ENCODE results near the gene NTF3.
A peak's percentile ranks its signal among the peaks of the same experiment; 100 is the strongest.

The NTF3 gene

GRCh38 chr12:5403411-5403810 lies 28.5 kb upstream of the NTF3 start:
- Histone ChIP-seq H3K4me1 (ENCODE audit: control insufficient read depth, insufficient read depth, low read length) (no peaks in the 10 kb centered on the region), H3K4me3 (ENCODE audit: low read length) (no peak overlapping the region), H3K36me3 (ENCODE audit: control insufficient read depth, insufficient read depth, low read length, severe bottlenecking) (no peaks in the 10 kb centered on the region), H3K9me3 (ENCODE audit: control insufficient read depth, low read length) (no peaks in the 10 kb centered on the region), H3K27me3 (replicated peaks; ENCODE audit: control insufficient read depth, insufficient read depth, low read length) (peaks cover 32% of the 10 kb centered on the region), H3K9ac (ENCODE audit: low read length) (no peak overlapping the region)
- DNase-seq (ENCODE audit: low read depth): no peak

DNA sequence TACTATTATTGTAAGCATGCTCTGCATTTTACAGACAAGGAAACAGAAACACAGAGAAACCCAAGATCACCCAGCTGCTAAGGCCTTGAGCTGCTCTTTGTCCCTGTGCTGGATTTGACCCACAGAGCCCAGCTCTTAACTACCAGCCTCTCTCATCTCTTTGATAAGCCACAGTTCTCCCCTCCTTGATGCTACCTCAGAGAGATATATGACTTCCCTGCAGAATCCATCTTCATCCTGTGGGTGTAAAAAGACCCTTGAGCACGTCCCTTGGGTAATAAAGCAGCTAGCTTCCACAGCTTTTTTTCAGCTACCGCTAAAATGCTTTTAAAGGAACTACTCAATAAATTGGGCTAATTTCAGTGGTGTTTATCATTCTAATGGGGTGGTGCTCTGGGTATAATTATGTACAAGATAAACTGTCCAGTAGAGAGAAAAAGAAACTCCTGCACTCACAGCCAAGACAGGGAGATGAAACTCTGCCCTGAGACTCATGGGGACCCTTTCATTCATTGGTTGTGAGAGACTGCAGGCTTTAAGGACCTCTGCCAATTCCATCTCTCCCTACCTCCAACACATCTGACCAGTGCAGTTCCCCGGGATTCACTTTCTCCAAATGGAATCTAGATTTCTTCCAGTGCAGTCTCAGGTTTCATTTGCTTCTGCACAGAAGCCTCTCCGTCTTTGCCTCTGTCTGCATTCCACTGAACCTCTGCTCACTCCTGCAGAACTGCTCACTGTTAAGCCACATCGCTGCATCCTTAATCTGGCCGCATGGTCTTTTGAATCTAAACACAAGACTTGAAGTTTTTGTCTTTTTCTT lies 24.7 kb upstream of the NTF3 start:
- Histone ChIP-seq H3K4me3 (ENCODE audit: low read length) (no peak overlapping the region), H3K9me3 (ENCODE audit: control insufficient read depth, low read length) (peaks cover 12% of the 10 kb centered on the region), H3K36me3 (ENCODE audit: control insufficient read depth, insufficient read depth, low read length, severe bottlenecking) (no peaks in the 10 kb centered on the region), H3K27me3 (replicated peaks; ENCODE audit: control insufficient read depth, insufficient read depth, low read length) (peaks cover 17% of the 10 kb centered on the region), H3K9ac (ENCODE audit: low read length) (no peak overlapping the region), H3K4me1 (ENCODE audit: control insufficient read depth, insufficient read depth, low read length) (no peaks in the 10 kb centered on the region)
- peak; percentile 13 for DNase-seq (ENCODE audit: low read depth)

- H3K27me3 ChIP-seq (replicated peaks; ENCODE audit: control insufficient read depth, insufficient read depth, low read length): peaks cover 5% of the 10 kb centered on the region
- H3K36me3 ChIP-seq (ENCODE audit: control insufficient read depth, insufficient read depth, low read length, severe bottlenecking): no peaks in the 10 kb centered on the region
- no peak overlapping the region for H3K9ac ChIP-seq (ENCODE audit: low read length)
- H3K9me3 ChIP-seq (ENCODE audit: control insufficient read depth, low read length): peaks cover 12% of the 10 kb centered on the region
- H3K4me1 ChIP-seq (ENCODE audit: control insufficient read depth, insufficient read depth, low read length): no peaks in the 10 kb centered on the region
- DNase-seq (ENCODE audit: low read depth): no peak
- no peak overlapping the region for H3K4me3 ChIP-seq (ENCODE audit: low read length)
These were observed 22.3 kb upstream of the NTF3 start for GRCh38 chr12:5409619-5410018.

GRCh38 chr12:5416571-5416970 lies 15.3 kb upstream of the NTF3 start:
- no peak overlapping the region for H3K4me3 ChIP-seq (ENCODE audit: low read length)
- DNase-seq (ENCODE audit: low read depth): no peak

GRCh38 chr12:5417500-5417899 lies 14.4 kb upstream of the NTF3 start:
- H3K36me3 ChIP-seq (ENCODE audit: control insufficient read depth, insufficient read depth, low read length, severe bottlenecking): no peaks in the 10 kb centered on the region
- DNase-seq (ENCODE audit: low read depth): no peak
- H3K9ac ChIP-seq (ENCODE audit: low read length): no peak overlapping the region
- H3K9me3 ChIP-seq (ENCODE audit: control insufficient read depth, low read length): no peaks in the 10 kb centered on the region
- H3K27me3 ChIP-seq (replicated peaks; ENCODE audit: control insufficient read depth, insufficient read depth, low read length): no peaks in the 10 kb centered on the region
- H3K4me3 ChIP-seq (ENCODE audit: low read length): no peak overlapping the region
- H3K4me1 ChIP-seq (ENCODE audit: control insufficient read depth, insufficient read depth, low read length): peaks cover 8% of the 10 kb centered on the region

More at GRCh38 chr12:5416571-5416970, 15.3 kb upstream of the NTF3 start:
- Histone ChIP-seq H3K9ac (ENCODE audit: low read length) (no peak overlapping the region), H3K4me1 (ENCODE audit: control insufficient read depth, insufficient read depth, low read length) (peaks cover 8% of the 10 kb centered on the region), H3K27me3 (replicated peaks; ENCODE audit: control insufficient read depth, insufficient read depth, low read length) (no peaks in the 10 kb centered on the region), H3K9me3 (ENCODE audit: control insufficient read depth, low read length) (peaks cover 8% of the 10 kb centered on the region), H3K36me3 (ENCODE audit: control insufficient read depth, insufficient read depth, low read length, severe bottlenecking) (no peaks in the 10 kb centered on the region)

- Histone ChIP-seq H3K4me3 (ENCODE audit: low read length) (peak overlapping the region; percentile 35), H3K4me1 (ENCODE audit: control insufficient read depth, insufficient read depth, low read length) (peaks cover 14% of the 10 kb centered on the region), H3K9ac (ENCODE audit: low read length) (peak overlapping the region; percentile 23), H3K9me3 (ENCODE audit: control insufficient read depth, low read length) (no peaks in the 10 kb centered on the region), H3K36me3 (ENCODE audit: control insufficient read depth, insufficient read depth, low read length, severe bottlenecking) (no peaks in the 10 kb centered on the region), H3K27me3 (replicated peaks; ENCODE audit: control insufficient read depth, insufficient read depth, low read length) (peaks cover 55% of the 10 kb centered on the region)
- DNase-seq (ENCODE audit: low read depth): peak; percentile 86
These were observed 3.3 kb upstream of the NTF3 start for GRCh38 chr12:5428332-5429221.

DNA sequence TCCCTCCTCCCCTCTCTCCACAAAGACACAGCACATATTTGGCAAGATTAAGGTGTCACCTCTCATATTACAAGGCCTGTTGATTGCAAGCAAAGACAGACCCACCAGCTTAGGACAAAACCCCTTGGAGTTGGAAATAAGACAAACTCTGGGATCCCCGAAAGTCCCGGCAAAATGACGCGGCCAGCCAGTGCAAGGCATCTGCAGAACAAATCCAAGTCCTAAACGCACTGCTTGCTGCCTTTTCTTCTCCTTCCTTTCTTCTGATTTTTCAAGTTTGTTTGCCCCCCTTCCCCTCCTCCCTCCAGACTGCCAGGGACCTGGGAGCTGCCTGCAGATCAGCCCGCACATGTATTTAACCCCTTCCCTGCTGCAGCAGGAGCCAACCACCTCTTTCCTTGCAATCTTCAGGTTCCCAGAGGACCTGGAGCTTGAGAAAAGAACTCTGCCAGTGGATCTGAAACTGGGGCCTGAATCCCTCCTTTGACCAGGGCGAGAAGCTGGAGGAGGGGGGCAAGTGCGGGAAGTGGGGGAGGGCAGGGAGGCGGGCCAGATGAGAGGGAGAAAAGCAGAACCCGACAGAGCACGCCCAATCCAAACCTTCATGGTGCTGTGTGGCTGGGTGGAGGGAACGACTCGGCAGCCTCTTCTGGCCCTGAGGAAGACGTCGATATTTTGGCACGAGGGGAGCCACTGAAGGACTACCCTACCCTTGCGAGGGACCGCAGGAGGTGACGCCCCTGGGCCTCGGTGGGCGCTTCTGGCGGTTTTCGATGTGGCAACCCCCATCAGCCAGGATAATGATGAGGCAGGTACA lies 2.0 kb upstream of the NTF3 start:
- H3K9ac ChIP-seq (ENCODE audit: low read length): no peak overlapping the region
- no peaks in the 10 kb centered on the region for H3K9me3 ChIP-seq (ENCODE audit: control insufficient read depth, low read length)
- peaks cover 14% of the 10 kb centered on the region for H3K4me1 ChIP-seq (ENCODE audit: control insufficient read depth, insufficient read depth, low read length)
- no peak for DNase-seq (ENCODE audit: low read depth)
- no peaks in the 10 kb centered on the region for H3K36me3 ChIP-seq (ENCODE audit: control insufficient read depth, insufficient read depth, low read length, severe bottlenecking)
- H3K27me3 ChIP-seq (replicated peaks; ENCODE audit: control insufficient read depth, insufficient read depth, low read length): peaks cover 67% of the 10 kb centered on the region
- H3K4me3 ChIP-seq (ENCODE audit: low read length): no peak overlapping the region

- Histone ChIP-seq H3K27me3 (replicated peaks; ENCODE audit: control insufficient read depth, insufficient read depth, low read length) (peaks cover 71% of the 10 kb centered on the region), H3K4me3 (ENCODE audit: low read length) (peak overlapping the region; percentile 74), H3K36me3 (ENCODE audit: control insufficient read depth, insufficient read depth, low read length, severe bottlenecking) (no peaks in the 10 kb centered on the region), H3K9me3 (ENCODE audit: control insufficient read depth, low read length) (no peaks in the 10 kb centered on the region), H3K9ac (ENCODE audit: low read length) (no peak overlapping the region), H3K4me1 (ENCODE audit: control insufficient read depth, insufficient read depth, low read length) (peaks cover 14% of the 10 kb centered on the region)
- DNase-seq (ENCODE audit: low read depth): no peak
These were observed 986 bp upstream of the NTF3 start for GRCh38 chr12:5430641-5431603.

DNA sequence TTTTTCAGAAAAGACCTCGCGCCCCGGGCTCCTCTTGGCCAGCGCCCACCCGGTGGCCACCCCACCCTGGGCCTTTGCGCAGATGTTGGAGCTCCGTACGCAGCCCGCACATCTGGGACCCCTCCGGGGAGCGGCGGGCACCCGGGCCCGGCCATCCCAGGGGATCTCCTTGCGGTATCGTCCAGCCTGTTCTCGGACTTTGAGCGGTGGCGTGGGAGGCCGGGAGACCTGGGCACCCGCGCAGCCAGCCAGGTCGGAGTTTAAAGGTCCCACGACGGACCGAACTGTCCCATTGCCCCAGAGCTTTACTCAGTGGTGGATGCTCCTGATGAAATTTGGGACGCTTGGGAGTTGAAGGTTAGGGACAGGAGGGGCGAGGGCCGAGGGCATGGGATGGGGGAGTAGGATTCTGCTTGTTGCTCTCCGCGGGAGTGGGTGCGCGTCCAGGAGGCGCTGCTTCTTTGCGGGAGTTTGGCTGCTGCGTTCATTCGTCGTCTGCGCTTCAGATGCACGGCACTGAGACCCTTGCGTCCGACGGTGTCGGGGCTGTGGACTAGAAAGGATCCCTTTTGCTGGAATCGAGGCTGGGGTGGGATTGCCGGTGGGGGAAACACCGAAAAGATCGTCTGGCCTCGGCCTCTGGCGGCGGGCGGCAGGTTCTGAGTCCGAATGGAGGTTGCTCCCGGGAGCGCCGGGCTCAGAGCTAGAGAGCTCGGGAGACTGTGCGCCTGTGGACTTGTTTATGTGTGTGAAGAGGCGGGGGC lies 1.4 kb downstream of the NTF3 start:
- peaks cover 57% of the 10 kb centered on the region for H3K27me3 ChIP-seq (replicated peaks; ENCODE audit: control insufficient read depth, insufficient read depth, low read length)
- peak overlapping the region; percentile 20 for H3K9ac ChIP-seq (ENCODE audit: low read length)
- peak overlapping the region; percentile 73 for H3K4me3 ChIP-seq (ENCODE audit: low read length)
- no peaks in the 10 kb centered on the region for H3K9me3 ChIP-seq (ENCODE audit: control insufficient read depth, low read length)
- H3K36me3 ChIP-seq (ENCODE audit: control insufficient read depth, insufficient read depth, low read length, severe bottlenecking): no peaks in the 10 kb centered on the region
- DNase-seq (ENCODE audit: low read depth): peak; percentile 73
- H3K4me1 ChIP-seq (ENCODE audit: control insufficient read depth, insufficient read depth, low read length): peaks cover 14% of the 10 kb centered on the region
